Transverse colon (tissue), 4 donors: ENCODE results near the gene PHF21B. TPM values are rescaled to one million over a fixed set of nuclear protein-coding genes. Genes with fewer than 3 reads are reported as not detected.

Source experiments
- DNase-seq: peaks from one replicate; pipeline ENCODE4 v3.0.0-alpha.2; 2019
- H3K27ac ChIP-seq, 4 donors: fragments of 200-600 bp; sonication (generic); 2 replicates each; pipeline ENCODE4 v1.5.1; 2016 to 2018; ENCODE audit warnings: inconsistent platforms in 4 of 4
- H3K27me3 ChIP-seq: fragments of 200-600 bp; sonication (generic); 2 replicates; pipeline ENCODE4 v1.5.1; 2017; ENCODE audit warnings: inconsistent platforms
- H3K36me3 ChIP-seq, 4 donors: fragments of 200-600 bp; sonication (generic); 2 replicates each; pipeline ENCODE4 v1.5.1; 2017 to 2019; ENCODE audit warnings: inconsistent platforms in 4 of 4
- H3K4me1 ChIP-seq, 4 donors: fragments of 200-600 bp; sonication (generic); 2 replicates each; pipeline ENCODE4 v1.5.1; 2017 to 2020; ENCODE audit warnings: inconsistent platforms in 4 of 4
- H3K4me3 ChIP-seq, 4 donors: fragments of 200-600 bp; sonication (generic); 1 replicate in 1 of 4; 2 replicates in 3 of 4; pipeline versions ENCODE4 v1.5.1 to v1.6.1; 2017 to 2019; ENCODE audit warnings: inconsistent platforms in 4 of 4
- H3K9me3 ChIP-seq, 2 donors: fragments of 200-600 bp; sonication (generic); 2 replicates each; pipeline ENCODE4 v1.5.1; 2017 to 2019; ENCODE audit warnings: inconsistent platforms in 2 of 2
- CTCF ChIP-seq, 5 experiments: fragments of 200-600 bp in 3 of 5; fragments of 450-650 bp in 2 of 5; sonication (generic) in 3 of 5; IDR thresholded peaks; 1 replicate in 2 of 5; 2 replicates in 3 of 5; pipeline ENCODE4 v1.5.1; 2016 to 2017; ENCODE audit warnings: antibody characterized with exemption in 5 of 5, inconsistent platforms in 3 of 5, mild to moderate bottlenecking in 2 of 5, moderate library complexity in 1 of 5
- EP300 ChIP-seq: sonication (generic); formaldehyde crosslinking; IDR thresholded peaks from one replicate; pipeline ENCODE4 v1.6.1; 2017; ENCODE audit warnings: antibody characterized with exemption, low read depth
- POLR2A ChIP-seq: fragments of 450-650 bp; IDR thresholded peaks from one replicate; pipeline ENCODE4 v1.6.1; 2016; ENCODE audit warnings: antibody characterized with exemption, mild to moderate bottlenecking, moderate library complexity
- POLR2AphosphoS5 ChIP-seq, 3 donors: sonication (generic); formaldehyde crosslinking; IDR thresholded peaks; one replicate each; pipeline ENCODE4 v1.6.1; 2016; ENCODE audit warnings: antibody characterized with exemption in 3 of 3
- WGBS, 2 donors: methylation state at CpG; one replicate each; pipeline ENCODE4 v1.1.5; 2018; ENCODE audit warnings: low coverage in 1 of 2; 5-methylcytosine and 5-hydroxymethylcytosine counted together
- in situ Hi-C, 4 donors: fragments of 200-750 bp; cut with MboI; loops; one replicate each; pipeline versions ENCODE4 v1.15.0 to v1.15.1; 2017; ENCODE audit warnings: low sequenced_read_pairs in 3 of 4, low pct_ligation_motif_present in 1 of 4, low pct_unique_long_range_greater_than_20kb in 1 of 4
- intact Hi-C: fragments of 100-400 bp; cut with DNase I; formaldehyde crosslinking; loops from one replicate; pipeline ENCODE4 v1.15.1; 2023; ENCODE audit warnings: low total_unique reads
- total RNA-seq, 4 donors: library from RNA; depleted of rRNA; stranded (reverse); fragments of >200 nt; gene quantifications; one replicate each; pipeline ENCODE4 v1.1.0, GENCODE V29; 2016

The PHF21B gene
- total RNA-seq, 4 donors from 2014 or later, result not detected

- no peaks in the 10 kb centered on the region for H3K36me3 ChIP-seq
- no peak for DNase-seq
- H3K9me3 ChIP-seq, result no peaks in the 10 kb centered on the region
- WGBS, 2 donors, result 94% methylated on average over 20 of the region's 21 CpGs; no CpG with 5 or more reads in 1 of the 2 donors
- intact Hi-C loops, result no loop called here
- H3K27me3 ChIP-seq, result no peaks in the 10 kb centered on the region
- H3K4me3 ChIP-seq, result no peak overlapping the region
- TF ChIP-seq EP300, result no peak
- no peak for TF ChIP-seq POLR2AphosphoS5 (IDR thresholded peaks at IDR 0.05)
- no peak for TF ChIP-seq POLR2A
- TF ChIP-seq CTCF (IDR thresholded peaks at IDR 0.05), result no peak
- no peaks in the 10 kb centered on the region for H3K4me1 ChIP-seq
- in situ Hi-C loops, result no loop called here
- no peak overlapping the region for H3K27ac ChIP-seq
Measured at GRCh38 chr22:44848791-44849420, 160.9 kb downstream of the PHF21B start.

DNA sequence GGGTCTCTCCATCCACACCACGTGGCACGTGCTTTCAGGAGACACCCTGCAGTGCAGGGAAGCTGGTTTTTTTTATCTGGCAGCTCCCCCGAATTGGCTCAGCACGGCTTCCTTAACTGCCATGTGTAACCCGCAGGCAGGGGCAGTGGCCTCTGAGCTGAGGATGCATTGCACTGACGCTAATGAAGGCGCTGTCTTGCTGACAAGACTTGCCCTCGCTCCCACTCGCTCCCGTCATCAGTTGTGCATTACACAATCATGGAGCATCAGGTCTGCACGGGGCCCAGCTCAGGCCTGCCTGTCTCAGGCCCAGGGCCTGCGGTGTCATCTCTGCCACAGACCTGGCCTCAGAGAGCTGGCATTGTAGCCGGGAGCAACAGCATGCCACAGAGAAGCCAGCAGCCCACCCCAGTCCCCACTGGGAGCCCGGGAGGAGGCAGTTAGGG is 161.5 kb downstream of the PHF21B start:
- Histone ChIP-seq H3K4me1 (no peaks in the 10 kb centered on the region), H3K9me3 (no peaks in the 10 kb centered on the region), H3K27ac (no peak overlapping the region), H3K4me3 (no peak overlapping the region), H3K36me3 (no peaks in the 10 kb centered on the region), H3K27me3 (no peaks in the 10 kb centered on the region)
- 88% methylated on average over 14 of the region's 14 CpGs; no CpG with 5 or more reads in 1 of the 2 donors for WGBS, 2 donors
- TF ChIP-seq POLR2AphosphoS5 (IDR thresholded peaks at IDR 0.05) (no peak), EP300 (no peak), POLR2A (no peak), CTCF (IDR thresholded peaks at IDR 0.05) (no peak)
- in situ Hi-C loops, result no loop called here
- intact Hi-C loops, result no loop called here
- DNase-seq, result no peak

DNA sequence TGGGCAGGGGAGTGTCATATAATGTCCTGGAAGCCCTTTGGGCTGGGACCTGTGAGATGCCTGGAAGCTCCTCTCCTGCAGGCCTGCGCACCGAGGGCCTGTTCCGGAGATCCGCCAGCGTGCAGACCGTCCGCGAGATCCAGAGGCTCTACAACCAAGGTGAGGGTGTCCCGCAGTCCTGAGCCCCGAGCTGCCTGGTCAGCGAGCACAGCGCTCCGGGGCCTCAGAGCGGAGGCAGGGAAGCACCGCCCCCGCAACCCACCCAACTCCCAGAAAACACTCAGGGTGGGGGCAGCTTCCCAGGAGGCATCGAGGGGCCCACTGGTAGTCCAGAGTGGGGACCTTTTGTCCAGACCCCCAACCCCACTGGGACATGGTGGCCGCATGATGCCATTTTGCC is 161.9 kb downstream of the PHF21B start:
- H3K36me3 ChIP-seq, result no peaks in the 10 kb centered on the region
- WGBS, 2 donors, result 84% methylated on average over 18 of the region's 18 CpGs; no CpG with 5 or more reads in 1 of the 2 donors
- TF ChIP-seq CTCF (IDR thresholded peaks at IDR 0.05) (no peak), POLR2AphosphoS5 (IDR thresholded peaks at IDR 0.05) (no peak), POLR2A (no peak), EP300 (no peak)
- in situ Hi-C loops (no loop called here), intact Hi-C loops (no loop called here)
- H3K4me3 ChIP-seq, result no peak overlapping the region
- no peaks in the 10 kb centered on the region for H3K27me3 ChIP-seq
- no peaks in the 10 kb centered on the region for H3K4me1 ChIP-seq
- no peaks in the 10 kb centered on the region for H3K9me3 ChIP-seq
- no peak overlapping the region for H3K27ac ChIP-seq
- DNase-seq, result no peak

DNA sequence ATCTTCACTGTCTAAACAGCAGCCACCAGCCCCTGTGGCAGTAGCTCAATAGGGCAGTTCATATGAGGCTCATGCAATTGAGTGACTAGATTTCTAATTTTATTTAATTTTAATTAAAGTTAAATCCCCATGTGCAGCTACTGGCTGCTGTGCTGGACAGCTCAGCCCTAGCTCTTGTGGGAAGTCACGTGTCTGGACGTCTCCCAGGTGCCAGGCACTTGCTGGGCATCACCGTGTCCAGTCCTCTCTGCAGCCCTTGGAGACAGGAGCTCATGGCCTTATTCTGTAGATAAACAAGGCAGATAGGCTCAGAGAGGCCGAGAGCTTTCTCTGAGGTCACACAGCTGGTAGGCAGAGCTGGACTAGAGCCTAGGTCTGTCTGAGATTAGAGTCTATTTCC is 162.4 kb downstream of the PHF21B start:
- Histone ChIP-seq H3K36me3 (no peaks in the 10 kb centered on the region), H3K4me3 (no peak overlapping the region), H3K27ac (no peak overlapping the region), H3K27me3 (no peaks in the 10 kb centered on the region), H3K9me3 (no peaks in the 10 kb centered on the region), H3K4me1 (no peaks in the 10 kb centered on the region)
- 52% methylated on average over 4 of the region's 4 CpGs; no CpG with 5 or more reads in 1 of the 2 donors for WGBS, 2 donors
- no peak for TF ChIP-seq POLR2A
- TF ChIP-seq CTCF (IDR thresholded peaks at IDR 0.05), result no peak
- no peak for TF ChIP-seq EP300
- TF ChIP-seq POLR2AphosphoS5 (IDR thresholded peaks at IDR 0.05), result no peak
- intact Hi-C loops (no loop called here), in situ Hi-C loops (no loop called here)
- no peak for DNase-seq
